OCI-LY1 (cell line): Measurements from ENCODE around the gene GOLGA3.

Source experiments
- H2AFZ ChIP-seq: fragments of 200-600 bp; sonication (generic), shearing (Covaris generic); 2 replicates; pipeline ENCODE4 v1.6.0; 2014; ENCODE audit warnings: antibody characterized with exemption, mild to moderate bottlenecking, low read length
- H3F3A ChIP-seq: fragments of 200-600 bp; sonication (generic), shearing (Covaris generic); 2 replicates; pipeline ENCODE4 v1.6.0; 2014; ENCODE audit warnings: mild to moderate bottlenecking, antibody characterized with exemption, low read length, moderate library complexity; ENCODE audit not compliant: insufficient read depth
- H3K27ac ChIP-seq: fragments of 200-600 bp; sonication (generic); 2 replicates; pipeline ENCODE4 v1.5.1; 2014; ENCODE audit warnings: low read length, mixed run types, mild to moderate bottlenecking, low read depth; ENCODE audit not compliant: poor library complexity, severe bottlenecking
- H3K27me3 ChIP-seq: fragments of 200-600 bp; sonication (generic); 2 replicates; pipeline ENCODE4 v1.6.0; 2014; ENCODE audit warnings: antibody characterized with exemption, mild to moderate bottlenecking, low read length, moderate library complexity; ENCODE audit not compliant: insufficient read depth
- H3K36me3 ChIP-seq: fragments of 200-600 bp; sonication (generic); 2 replicates; pipeline ENCODE4 v1.6.1; 2014; ENCODE audit warnings: mild to moderate bottlenecking, antibody characterized with exemption, low read length, moderate library complexity, mixed read lengths; ENCODE audit not compliant: insufficient read depth
- H3K4me1 ChIP-seq: fragments of 200-600 bp; sonication (generic); 2 replicates; pipeline ENCODE4 v1.5.1; 2014; ENCODE audit warnings: mild to moderate bottlenecking, low read length, moderate library complexity; ENCODE audit not compliant: insufficient read depth, severe bottlenecking
- H3K4me2 ChIP-seq: fragments of 200-600 bp; sonication (generic), shearing (Covaris generic); 2 replicates; pipeline ENCODE4 v1.6.1; 2014; ENCODE audit warnings: low read length
- H3K4me3 ChIP-seq: fragments of 200-600 bp; sonication (generic); 2 replicates; pipeline ENCODE4 v1.5.1; 2014; ENCODE audit warnings: low read length, low read depth, mild to moderate bottlenecking, mixed read lengths; ENCODE audit not compliant: poor library complexity, severe bottlenecking
- H3K79me2 ChIP-seq: fragments of 200-600 bp; shearing (Covaris generic); 2 replicates; pipeline ENCODE4 v1.6.1; 2016; ENCODE audit warnings: mixed run types, low read length, mixed read lengths; ENCODE audit not compliant: insufficient read depth
- H3K9ac ChIP-seq: fragments of 200-600 bp; sonication (generic), shearing (Covaris generic); 2 replicates; pipeline ENCODE4 v1.6.1; 2014; ENCODE audit warnings: mild to moderate bottlenecking, low read length, mixed read lengths
- H3K9me2 ChIP-seq: fragments of 200-600 bp; sonication (generic), shearing (Covaris generic); 2 replicates; pipeline ENCODE4 v1.6.1; 2014; ENCODE audit warnings: low read depth, mild to moderate bottlenecking, low read length, mixed read lengths
- H3K9me3 ChIP-seq: fragments of 200-600 bp; shearing (Covaris generic); 2 replicates; pipeline ENCODE4 v1.6.1; 2014; ENCODE audit warnings: low read length, mixed read lengths
- H4K20me1 ChIP-seq: fragments of 200-600 bp; sonication (generic), shearing (Covaris generic); 2 replicates; pipeline ENCODE4 v1.6.0; 2016; ENCODE audit warnings: mild to moderate bottlenecking, low read length; ENCODE audit not compliant: insufficient read depth
- CTCF ChIP-seq: fragments of 200-600 bp; sonication (generic), shearing (Covaris generic); IDR thresholded peaks from 2 replicates; pipeline ENCODE4 v1.5.1; 2017; ENCODE audit warnings: mild to moderate bottlenecking, antibody characterized with exemption, low read length, moderate library complexity, mixed read lengths
- EZH2 ChIP-seq: fragments of 200-600 bp; sonication (generic), shearing (Covaris generic); IDR thresholded peaks from 2 replicates; pipeline ENCODE4 v1.8.0; 2017; ENCODE audit warnings: borderline replicate concordance, mixed run types, mild to moderate bottlenecking, antibody characterized with exemption, low read length, moderate library complexity, mixed read lengths

The GOLGA3 gene

DNA sequence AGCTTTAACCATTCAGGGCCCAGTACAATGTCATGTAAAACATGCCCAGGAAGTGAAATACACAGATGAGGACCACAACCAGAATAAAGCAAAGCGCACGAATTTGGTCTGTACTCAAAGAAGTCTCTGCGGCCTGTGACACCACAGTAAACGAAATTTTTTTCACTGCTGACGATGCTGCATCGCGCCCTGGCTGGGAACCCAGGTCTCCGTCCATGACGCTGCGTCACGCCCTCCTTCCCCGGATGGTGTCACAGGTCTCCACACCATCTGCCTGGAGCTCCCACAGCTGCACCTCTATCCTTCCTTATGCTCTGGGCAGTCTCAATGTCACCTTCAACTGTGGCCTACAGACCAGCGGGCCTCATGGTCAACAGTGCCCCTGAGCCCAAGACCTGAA is 84.8 kb downstream of the GOLGA3 start:
- Histone ChIP-seq H3K4me3 (no peak overlapping the region), H3K36me3 (peaks cover 99% of the 10 kb centered on the region), H3K27ac (no peak overlapping the region), H4K20me1 (no peaks in the 10 kb centered on the region), H3K9ac (no peak overlapping the region), H3K4me2 (no peak overlapping the region), H3K4me1 (no peaks in the 10 kb centered on the region), H3K9me2 (no peaks in the 10 kb centered on the region), H3K9me3 (no peaks in the 10 kb centered on the region), H3K27me3 (no peaks in the 10 kb centered on the region), H3F3A (no peaks in the 10 kb centered on the region), H3K79me2 (no peaks in the 10 kb centered on the region), H2AFZ (no peak overlapping the region)
- no peak for TF ChIP-seq EZH2
- TF ChIP-seq CTCF, result no peak

DNA sequence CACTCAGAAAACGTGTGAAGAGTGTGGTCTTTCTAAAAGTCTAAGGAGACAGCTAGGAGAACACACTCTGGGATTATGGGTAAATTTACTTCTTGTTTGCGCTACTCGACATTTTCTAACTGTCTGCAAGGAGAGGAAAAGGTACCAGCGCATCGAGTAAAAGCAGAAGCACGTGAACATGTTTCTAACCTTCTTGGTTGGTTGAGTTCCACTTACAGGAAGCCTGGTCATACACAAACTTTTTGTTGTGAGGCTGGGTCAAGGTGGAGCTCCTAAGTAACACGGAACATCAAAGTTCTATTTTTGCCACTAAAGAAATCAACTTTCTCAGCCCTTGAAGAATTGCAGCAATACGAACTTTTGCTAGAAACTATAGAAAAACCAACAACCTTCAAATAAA is 87.0 kb downstream of the GOLGA3 start:
- Histone ChIP-seq H3K4me2 (no peak overlapping the region), H2AFZ (no peak overlapping the region), H3K9ac (no peak overlapping the region), H3K9me3 (no peaks in the 10 kb centered on the region), H3K4me1 (no peaks in the 10 kb centered on the region), H3K79me2 (no peaks in the 10 kb centered on the region), H3K27ac (no peak overlapping the region), H4K20me1 (no peaks in the 10 kb centered on the region), H3K36me3 (peaks cover 99% of the 10 kb centered on the region), H3K27me3 (no peaks in the 10 kb centered on the region), H3F3A (no peaks in the 10 kb centered on the region), H3K9me2 (no peaks in the 10 kb centered on the region), H3K4me3 (no peak overlapping the region)
- no peak for TF ChIP-seq EZH2
- no peak for TF ChIP-seq CTCF

GRCh38 chr12:132740652-132741051 is 88.0 kb downstream of the GOLGA3 start:
- peaks cover 97% of the 10 kb centered on the region for H3K36me3 ChIP-seq
- H3K27me3 ChIP-seq, result no peaks in the 10 kb centered on the region
- H3K4me1 ChIP-seq, result no peaks in the 10 kb centered on the region
- no peak overlapping the region for H3K4me2 ChIP-seq
- H3K79me2 ChIP-seq, result no peaks in the 10 kb centered on the region
- H3K9ac ChIP-seq, result no peak overlapping the region
- no peaks in the 10 kb centered on the region for H3F3A ChIP-seq
- no peaks in the 10 kb centered on the region for H3K9me3 ChIP-seq
- no peak overlapping the region for H3K4me3 ChIP-seq
- H4K20me1 ChIP-seq, result no peaks in the 10 kb centered on the region
- TF ChIP-seq CTCF (no peak), EZH2 (no peak)
- no peak overlapping the region for H2AFZ ChIP-seq
- H3K27ac ChIP-seq, result no peak overlapping the region
- no peaks in the 10 kb centered on the region for H3K9me2 ChIP-seq

DNA sequence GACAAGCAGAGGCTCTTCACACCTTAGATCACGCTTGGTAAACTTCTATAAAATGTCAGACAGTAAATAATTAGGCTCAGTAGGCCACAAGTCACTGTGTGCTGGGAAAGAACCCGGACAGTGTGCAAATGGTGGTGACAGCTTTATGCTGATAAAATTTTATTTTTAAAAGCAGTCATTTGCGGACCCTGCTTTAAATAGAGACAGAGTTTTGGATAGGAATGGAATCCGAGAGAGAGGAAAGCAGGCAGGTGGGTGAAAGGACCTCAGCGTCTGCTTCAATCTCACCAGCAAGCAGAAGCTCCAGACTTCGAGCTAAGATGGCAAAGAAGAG is 88.4 kb downstream of the GOLGA3 start:
- no peak overlapping the region for H3K4me2 ChIP-seq
- no peaks in the 10 kb centered on the region for H3K27me3 ChIP-seq
- no peak overlapping the region for H2AFZ ChIP-seq
- no peaks in the 10 kb centered on the region for H3K9me2 ChIP-seq
- peaks cover 97% of the 10 kb centered on the region for H3K36me3 ChIP-seq
- TF ChIP-seq CTCF, result no peak
- no peak for TF ChIP-seq EZH2
- no peaks in the 10 kb centered on the region for H3K79me2 ChIP-seq
- H3K4me3 ChIP-seq, result no peak overlapping the region
- no peaks in the 10 kb centered on the region for H3K4me1 ChIP-seq
- no peaks in the 10 kb centered on the region for H3K9me3 ChIP-seq
- H3F3A ChIP-seq, result no peaks in the 10 kb centered on the region
- H3K27ac ChIP-seq, result no peak overlapping the region
- H4K20me1 ChIP-seq, result no peaks in the 10 kb centered on the region
- H3K9ac ChIP-seq, result no peak overlapping the region
